Umbilical cord (tissue), 2 donors: ENCODE results near the gene CIZ1. TPM values are rescaled to one million over a fixed set of nuclear protein-coding genes. Genes with fewer than 3 reads are reported as not detected.
A peak's percentile ranks its signal among the peaks of the same experiment; 100 is the strongest.

ENCODE experiments used
- DNase-seq: peaks from one replicate; pipeline ENCODE4 v3.0.0-alpha.2; 2015; ENCODE audit warnings: low spot score
- total RNA-seq: library from RNA; depleted of rRNA; stranded (reverse); fragments of >200 nt; gene quantifications from one replicate; pipeline ENCODE4 v1.2.3, GENCODE V29; 2014; ENCODE audit warnings: low replicate concordance; ENCODE audit not compliant: insufficient read depth

Gene CIZ1
- total RNA-seq, 1 donor from 2014 or later, result 15.6 TPM

DNA sequence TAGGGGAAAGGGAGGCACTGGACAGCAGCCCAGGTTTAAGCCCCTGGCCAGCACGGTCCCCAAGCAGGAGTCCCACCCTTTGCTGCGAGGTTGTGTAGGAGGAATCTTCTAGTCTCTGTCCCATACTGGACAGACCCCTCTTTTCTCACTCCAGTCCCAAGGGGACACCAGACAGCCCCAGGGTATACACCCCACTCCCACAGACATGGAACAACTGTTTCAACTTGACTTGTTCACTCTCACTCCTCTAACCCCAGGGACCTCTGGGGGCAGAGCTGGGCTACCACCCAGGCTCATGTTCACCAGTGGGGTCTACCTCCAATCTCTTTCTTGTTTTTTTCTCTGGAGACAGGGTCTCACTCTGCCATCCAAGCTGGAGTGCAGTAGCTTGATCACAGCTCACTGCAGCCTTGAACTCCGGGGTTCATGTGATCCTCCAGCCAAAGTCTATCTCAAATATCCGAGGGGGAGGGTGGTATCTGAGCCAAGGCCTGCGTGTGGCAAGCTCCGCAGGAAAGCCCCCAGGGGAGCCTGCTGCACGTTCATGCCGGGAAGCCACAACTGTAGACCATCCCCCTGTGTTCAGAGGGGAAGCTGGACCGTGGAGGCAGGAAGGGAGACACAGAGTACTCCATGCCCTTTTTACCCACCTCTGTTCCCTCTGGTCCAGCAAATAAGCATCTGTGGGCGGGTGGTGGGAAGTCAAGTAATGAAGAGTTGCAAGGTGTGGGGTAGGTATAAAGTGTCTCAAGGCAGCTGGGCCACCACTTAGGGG lies 65.6 kb downstream of the CIZ1 start:
- no peak for DNase-seq

DNA sequence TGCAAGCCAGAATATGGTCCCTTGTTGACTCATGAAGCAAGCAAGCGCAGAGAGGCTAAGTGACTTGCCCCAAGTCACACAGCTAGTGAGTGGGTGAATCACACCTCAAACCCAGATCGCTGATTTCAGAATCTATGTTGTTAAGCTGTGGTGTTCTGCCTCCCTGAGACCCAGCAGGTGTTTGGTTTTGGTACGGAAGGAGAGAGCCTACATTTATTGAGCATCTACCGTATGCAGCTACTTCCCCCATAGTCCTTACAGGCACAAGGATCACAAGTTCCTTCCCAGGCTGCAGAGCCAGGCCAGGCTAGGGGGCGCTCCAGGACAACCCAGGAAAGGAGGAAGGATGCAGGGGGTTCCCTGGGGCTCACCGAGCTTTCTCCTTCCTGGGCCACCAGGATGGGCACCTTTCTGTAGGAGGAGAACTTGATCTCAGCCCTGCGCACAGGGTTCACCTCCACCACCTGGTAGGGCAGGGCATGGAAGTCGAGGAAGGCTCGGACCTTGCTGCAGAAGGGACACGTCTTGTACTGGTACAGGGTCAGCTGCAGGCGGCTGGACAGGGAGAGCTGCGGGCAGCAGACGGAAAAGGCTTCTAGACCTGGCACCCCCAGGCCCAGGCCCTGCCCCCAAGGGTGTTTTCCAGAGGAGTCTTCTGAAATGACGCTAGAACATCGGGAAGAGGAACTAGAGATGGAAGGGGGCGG lies 66.3 kb downstream of the CIZ1 start:
- DNase-seq, result no peak

DNA sequence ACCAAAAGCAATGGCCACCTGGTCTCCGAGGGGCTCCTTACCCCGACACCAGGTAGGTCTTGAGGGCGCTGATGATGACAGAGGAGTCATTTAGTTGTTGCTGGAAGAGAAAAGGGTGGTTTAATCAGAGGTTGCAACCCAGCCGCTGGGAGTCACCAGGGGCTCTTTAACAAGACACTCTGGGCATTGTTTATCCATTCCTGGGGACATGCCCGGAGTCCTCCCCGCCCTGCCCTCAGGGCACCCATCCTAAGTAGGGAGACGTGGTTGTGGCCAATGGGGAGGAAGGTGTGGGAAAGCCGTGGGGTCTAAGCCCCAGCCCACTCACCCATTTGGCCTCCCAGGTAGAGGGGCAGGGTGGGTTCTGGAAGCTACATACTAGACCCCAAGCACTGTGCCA lies 66.9 kb downstream of the CIZ1 start:
- DNase-seq, result no peak

DNA sequence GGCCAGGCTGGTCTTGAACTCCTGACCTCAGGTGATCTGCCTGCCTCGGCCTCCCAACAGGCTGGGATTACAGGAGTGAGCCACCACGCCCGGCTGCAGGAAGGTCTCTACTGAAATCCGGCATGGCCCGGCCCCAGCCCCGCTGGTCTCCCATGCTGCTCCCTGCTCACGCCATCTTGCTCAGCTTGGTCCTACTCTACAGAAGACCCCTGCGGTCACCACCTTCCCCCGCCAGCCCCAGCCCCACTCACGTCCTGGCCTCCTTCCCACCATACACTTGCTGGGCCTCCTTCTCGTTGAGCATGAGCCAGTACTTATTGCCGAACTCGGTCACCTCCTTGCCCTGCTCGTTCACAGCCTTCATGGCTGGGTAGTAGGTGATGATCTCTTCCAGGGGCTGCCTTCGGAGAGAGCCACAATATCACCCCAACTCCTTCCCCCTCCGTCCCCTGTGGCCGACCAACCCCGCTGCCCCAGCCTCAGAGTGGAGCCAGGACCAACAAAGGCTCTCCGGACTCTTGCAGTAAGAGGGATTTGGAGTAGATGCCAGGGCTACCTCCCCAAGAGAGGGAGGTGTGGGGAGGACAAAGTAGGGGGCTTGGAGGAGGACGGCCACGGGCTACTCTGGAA lies 67.8 kb downstream of the CIZ1 start:
- DNase-seq, result no peak

DNA sequence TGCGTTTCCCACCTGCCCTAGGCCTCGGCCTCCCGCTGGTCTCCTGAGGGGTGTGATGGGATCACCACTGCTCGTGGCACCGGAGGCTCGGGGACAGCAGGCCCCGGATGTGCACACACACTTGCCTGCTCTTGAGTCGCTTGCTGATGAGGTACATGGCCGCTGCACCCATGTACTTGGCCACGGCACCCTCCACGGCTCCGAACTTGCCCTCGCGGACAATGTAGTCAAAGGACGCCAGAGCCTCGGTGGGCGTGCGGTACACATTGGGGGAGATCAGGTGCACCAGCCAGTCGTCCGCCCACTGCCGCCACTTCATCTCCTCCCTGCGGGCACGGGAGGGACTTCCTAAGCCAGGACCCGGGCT lies 68.6 kb downstream of the CIZ1 start:
- DNase-seq, result no peak

DNA sequence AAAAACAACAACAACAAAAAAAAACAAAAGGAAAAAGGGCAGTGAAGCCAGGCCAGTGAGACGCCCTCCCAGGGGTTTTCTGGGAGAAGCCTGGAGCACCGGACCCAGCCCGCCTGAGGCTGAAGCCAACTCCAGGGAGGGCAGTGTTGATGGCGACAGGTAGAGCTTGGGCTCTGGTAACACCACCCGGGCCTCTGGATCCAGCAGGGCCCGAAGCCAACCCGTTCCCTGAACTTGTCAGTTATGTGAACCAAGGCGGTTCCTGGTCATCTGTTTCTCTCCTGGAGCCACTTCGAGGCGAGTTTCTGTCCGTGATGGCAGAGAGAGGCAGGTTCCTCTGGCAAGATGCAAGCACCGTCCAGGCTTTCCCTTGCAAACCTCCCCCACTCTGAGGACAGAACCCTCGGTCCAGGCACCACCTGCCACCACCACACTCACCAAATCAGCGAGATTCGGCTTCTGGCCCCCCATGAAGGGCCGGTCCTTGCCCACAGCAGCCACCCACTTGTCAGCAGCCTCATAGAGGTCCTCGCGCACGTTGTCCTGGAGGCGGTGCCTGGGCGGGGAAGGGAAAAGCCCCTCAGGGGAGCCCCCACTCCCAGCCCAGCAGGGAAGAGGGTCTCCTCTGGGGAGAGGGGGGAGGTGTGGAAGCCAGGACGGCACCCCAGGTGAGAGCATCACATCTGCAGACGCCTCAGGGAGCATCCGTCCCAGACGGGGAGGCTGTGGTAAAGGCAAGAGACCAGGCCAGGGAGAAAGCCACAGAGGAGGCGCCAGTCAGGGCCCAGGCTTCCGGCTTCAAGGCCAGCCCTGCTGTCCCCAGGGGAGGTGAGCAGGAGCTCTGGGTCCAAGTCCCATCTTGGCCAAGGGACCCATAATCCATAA lies 69.2 kb downstream of the CIZ1 start:
- no peak for DNase-seq

DNA sequence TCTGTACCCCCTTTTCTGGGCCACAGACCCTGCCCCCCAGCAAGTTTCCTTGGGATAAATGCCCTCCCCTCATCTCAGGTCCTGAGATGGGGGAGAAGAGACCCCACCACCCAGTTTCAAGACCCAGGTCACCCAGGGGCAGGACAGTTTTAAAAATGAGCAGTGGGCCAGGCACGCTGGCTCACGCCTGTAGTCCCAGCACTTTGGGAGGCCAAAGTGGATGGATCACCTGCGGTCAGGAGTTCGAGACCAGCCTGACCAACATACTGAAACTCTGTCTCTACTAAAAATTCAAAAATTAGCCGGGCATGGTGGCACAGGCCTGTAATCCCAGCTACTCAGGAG lies 69.9 kb downstream of the CIZ1 start:
- no peak for DNase-seq

DNA sequence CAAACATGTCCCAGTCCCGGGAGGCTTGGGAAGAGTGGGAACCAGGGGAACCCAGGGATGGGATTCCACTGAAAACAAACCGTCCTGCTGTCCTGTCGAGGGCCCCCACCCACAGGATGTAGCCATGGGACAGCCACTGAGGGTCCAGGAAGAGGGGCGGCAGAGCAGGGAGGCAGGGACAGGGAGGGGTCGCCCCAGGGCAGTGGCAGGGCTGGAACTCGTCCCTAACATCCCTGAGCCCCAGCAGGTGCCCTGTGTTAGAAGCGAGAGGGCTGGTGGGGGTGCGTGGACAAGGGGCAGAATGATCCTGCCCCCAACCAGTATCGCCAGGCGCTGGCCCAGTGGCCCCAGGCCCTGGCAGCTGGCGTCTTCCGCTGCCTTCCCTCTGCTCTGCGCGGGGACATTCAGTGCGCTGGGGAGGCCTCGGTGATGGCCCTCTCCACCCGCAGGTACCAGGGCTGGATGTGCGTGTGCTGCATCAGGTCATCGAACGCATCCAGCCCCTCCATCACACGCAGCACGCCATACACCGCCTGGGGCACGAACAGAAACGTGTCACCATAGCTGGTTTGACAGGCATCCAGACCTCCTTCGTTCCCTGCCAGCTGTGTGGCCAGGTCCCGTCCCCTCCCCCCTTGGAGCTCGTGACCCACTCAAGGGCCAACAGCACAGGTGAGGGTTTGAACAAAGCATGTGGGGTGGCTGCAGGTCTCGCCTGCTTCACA lies 70.5 kb downstream of the CIZ1 start:
- DNase-seq, result no peak

DNA sequence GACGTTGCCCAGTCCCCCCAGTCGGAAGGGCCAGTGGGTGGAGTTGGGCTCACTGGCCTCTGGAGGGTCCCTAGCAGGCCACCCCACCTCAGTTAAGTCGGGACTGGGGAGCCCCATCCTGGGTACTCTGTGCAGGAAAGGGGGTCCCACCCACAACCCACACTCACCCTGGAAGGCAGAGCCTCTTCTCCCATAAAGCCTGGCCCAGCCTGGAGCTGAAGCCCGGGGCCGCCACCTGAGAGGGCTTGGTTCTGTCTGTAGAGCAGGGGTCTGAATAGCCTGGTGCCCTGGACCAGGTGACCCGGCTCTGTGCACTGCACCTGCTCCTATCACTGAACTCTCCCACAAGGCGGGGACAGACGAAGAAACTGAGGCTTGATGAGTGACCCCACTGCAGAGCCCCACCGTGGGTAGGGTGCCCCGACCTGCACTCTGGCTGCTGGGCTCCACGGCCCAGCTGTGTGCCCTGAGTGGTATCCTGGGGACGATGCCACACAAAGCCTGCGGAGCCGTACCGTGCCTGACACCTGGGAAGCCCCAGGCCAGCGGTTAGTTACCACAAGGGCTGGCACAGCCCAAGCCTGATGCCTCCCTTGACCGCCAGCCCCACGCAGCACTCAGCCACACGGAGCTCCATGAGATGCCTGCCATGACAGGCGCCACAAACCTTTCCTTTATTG lies 71.2 kb downstream of the CIZ1 start:
- DNase-seq, result no peak

DNA sequence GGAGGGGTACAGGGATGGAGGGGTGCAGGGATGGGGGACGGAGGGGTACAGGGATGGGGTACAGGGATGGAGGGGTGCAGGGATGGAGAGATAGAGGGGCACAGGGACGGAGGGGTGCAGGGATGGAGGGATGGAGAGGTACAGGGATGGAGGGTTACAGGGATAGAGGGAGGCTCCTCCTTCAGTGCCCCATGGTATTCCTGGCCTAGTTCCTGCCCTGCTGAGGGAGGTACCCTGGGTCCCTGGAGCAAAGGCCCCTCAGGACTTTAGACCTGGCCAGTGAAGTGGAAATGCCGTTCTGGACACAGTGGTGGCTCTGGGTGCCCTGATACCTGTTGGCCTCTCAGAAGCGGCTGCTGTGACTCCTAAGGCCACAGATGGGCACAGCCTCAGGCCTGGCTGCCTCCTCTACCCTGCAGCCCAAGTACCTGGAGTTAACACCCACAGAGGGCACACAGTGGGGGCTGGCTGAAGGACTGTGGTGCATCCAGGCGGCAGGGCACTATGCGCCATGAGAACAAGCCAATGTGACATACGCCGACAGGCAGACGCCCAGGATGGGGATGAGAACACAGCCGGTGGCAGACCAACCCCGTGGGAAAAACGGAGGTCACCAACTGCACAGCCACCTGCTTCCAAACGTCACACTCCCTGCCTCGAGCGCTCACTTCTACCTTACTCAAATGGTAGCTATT lies 72.3 kb downstream of the CIZ1 start:
- no peak for DNase-seq

DNA sequence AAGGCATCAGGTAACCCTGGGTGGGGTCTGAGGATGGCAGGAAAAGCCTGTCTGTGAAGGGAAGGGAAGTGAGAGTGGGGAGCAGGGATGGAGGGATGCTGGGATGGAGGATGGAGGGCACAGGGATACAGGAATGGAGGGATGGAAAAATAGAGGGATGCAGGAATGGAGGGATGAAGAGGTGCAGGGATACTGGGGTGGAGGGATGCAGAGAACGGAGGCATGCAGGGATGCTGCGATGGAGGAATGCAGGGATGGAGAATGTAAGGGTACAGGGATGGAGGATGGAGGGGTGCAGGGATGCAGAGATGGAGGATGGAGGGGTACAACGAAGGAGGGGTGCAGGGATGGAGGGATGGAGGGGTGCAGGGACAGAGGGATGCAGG lies 72.9 kb downstream of the CIZ1 start:
- DNase-seq, result no peak

DNA sequence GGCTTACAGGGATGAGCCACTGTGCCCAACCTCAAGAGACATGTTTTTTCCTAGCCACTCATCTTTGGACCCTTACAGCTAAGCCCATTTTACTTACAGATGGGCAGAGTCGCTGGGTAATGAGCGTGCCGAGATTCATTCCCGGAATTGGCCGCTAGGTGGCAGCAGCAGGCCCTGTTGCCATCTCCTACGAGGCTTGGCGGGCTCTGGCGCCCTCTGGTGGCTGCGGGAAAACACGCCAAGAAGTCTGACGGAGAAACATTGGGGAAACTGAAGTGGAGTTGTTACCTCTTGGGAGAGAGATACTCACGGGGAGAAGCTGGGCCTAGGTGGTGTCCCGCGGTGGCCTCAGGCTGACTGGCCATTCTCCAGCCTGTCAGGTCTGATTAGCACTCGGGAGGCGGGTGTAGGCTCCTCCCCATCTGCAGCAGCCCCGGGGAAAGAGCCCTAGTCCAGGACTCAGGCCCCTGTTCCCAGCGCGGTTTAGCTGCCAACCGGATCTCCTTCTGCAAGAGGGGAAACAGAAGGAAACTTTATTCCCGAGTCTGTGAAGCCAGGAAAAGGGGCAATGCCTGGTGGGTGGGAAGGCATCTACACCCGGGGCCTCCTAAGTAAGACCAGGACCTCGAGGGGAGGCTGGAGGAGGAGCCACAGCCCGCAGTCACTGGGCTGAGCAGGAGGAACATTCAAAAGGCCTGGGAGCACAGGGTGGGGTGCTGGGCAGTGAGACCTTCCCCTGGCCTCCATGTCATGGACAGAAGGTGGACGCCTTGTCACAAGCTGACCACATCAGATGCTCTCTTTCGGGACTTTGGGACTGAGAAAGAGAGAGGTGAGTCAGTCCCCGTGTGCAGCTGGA lies 73.5 kb downstream of the CIZ1 start:
- DNase-seq, result peak; percentile 93

DNA sequence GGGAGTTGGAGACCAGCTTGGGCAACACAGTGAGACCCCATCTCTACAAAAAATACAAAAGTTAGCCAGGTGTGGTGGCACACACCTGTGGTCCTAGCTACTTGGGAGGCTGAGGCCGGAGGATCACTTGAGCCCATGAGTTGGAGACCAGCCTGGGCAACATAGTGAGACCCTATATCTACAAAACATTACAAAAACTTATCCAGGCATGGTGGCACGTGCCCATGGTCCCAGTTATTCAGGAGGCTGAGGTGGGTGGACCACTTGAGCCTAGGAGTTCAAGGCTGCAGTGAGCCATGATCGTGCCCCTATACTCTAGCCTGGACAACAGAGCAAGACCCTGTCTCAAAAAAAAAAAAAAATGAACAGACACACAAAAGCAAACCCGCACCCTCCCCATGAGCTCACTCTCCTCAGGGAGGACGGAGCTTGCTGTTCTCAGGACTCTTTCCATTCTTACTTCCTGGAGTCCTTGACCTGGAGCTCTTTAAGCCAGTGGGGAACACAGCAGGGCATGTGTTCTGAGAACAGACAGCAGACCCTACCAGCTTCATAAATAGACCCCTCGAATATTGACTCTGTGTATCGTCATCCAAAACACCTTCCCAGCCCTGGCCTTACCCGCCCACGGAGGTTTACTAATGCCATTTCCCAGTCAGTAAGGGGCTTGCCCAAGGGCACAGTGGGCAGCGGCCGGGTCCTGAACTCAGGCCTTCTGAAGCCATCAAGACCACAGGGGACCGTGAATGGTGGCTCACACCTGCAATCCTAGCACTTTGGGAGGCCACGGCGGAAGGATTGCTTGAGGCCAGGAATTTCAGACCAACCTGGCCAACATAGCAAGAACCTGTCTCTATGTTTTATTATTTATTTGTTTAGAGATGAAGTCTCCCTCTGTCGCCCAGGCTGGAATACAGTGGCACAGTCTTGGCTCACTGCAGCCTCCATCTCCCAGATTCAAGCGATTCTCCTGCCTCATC lies 75.0 kb downstream of the CIZ1 start:
- DNase-seq, result no peak

Other genes with a start within 250 kb of the CIZ1 start
- gene EEIG1, start 210.6 kb downstream of the CIZ1 start, total RNA-seq, result 15.2 TPM
- 7.5 TPM for gene NAIF1, start 124.3 kb downstream of the CIZ1 start, total RNA-seq
- gene SLC25A25, start 123.3 kb downstream of the CIZ1 start, total RNA-seq, result 33.5 TPM
- 26.0 TPM for gene PTGES2, start 63.8 kb downstream of the CIZ1 start, total RNA-seq
- not detected for gene LCN2, start 42.1 kb downstream of the CIZ1 start, total RNA-seq
- gene BBLN, start 31.3 kb downstream of the CIZ1 start, total RNA-seq, result 16.9 TPM
- 36.4 TPM for gene DNM1, start 11.8 kb upstream of the CIZ1 start, total RNA-seq
- 161 TPM for gene GOLGA2, start 84.4 kb upstream of the CIZ1 start, total RNA-seq
- 26.7 TPM for gene SWI5, start 84.7 kb upstream of the CIZ1 start, total RNA-seq
- 8.4 TPM for gene TRUB2, start 130.9 kb upstream of the CIZ1 start, total RNA-seq
- 20.9 TPM for gene COQ4, start 131.3 kb upstream of the CIZ1 start, total RNA-seq
- 8.9 TPM for gene SLC27A4, start 149.0 kb upstream of the CIZ1 start, total RNA-seq
- 29.1 TPM for gene URM1, start 179.8 kb upstream of the CIZ1 start, total RNA-seq
- 105 TPM for gene CERCAM, start 229.3 kb upstream of the CIZ1 start, total RNA-seq